ENCODE results near the gene MYRIP. TPM values are rescaled to one million over a fixed set of nuclear protein-coding genes. Genes with fewer than 3 reads are reported as not detected.

MYRIP gene
- total and polyA plus RNA-seq, 10 of the 15 experiments (the other 5 are each of a cell fraction or from before 2014, with no cell fraction given): 0.03 to 0.08 (median 0.04) TPM; not detected in 6

DNA sequence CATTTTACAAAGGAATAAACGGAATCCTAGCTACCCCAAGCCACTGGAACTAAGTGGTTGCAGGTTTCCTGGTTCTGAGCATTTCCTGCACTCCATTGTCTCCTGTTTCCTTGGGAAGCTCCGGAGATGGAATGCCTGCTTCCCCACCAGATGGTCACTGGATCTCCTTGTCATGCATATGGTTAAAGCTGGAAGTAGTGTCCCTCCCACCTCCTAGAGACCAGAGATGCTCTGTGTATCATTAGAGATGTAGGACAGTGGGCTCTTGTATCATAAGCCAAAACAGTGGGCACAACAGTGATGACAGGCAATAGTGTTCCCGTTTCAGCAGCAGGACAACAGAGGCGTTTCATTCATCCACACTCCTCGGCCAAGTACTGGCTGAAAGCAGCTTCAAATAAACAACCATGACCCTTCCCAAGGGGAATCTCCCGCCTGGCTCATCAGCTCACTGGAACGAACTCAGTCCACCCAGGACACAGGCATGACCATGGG is 363.9 kb downstream of the MYRIP start:
- Histone ChIP-seq H3K9ac (ENCODE audit: control insufficient read depth, insufficient read depth, low read length) (no peak overlapping the region), H3K79me2 (ENCODE audit: control insufficient read depth, insufficient read depth, low read length) (no peaks in the 10 kb centered on the region), H3K4me2 (ENCODE audit: control insufficient read depth, insufficient read depth) (no peak overlapping the region), H3K36me3 (ENCODE audit: control insufficient read depth in 2 of 2, insufficient read depth in 2 of 2, low read length in 1 of 2) (no peaks in the 10 kb centered on the region), H4K20me1 (ENCODE audit: control insufficient read depth, insufficient read depth) (no peaks in the 10 kb centered on the region), H3K4me3 (no peak overlapping the region), H3K27me3 (replicated peaks in 1 of 2; ENCODE audit: control insufficient read depth in 2 of 2, insufficient read depth in 2 of 2, low read length in 1 of 2) (no peaks in the 10 kb centered on the region; a peak in 2 of 4 replicates), H3K9me3 (replicated peaks; ENCODE audit: control insufficient read depth, insufficient read depth, low read length) (no peaks in the 10 kb centered on the region), H2AFZ (ENCODE audit: control insufficient read depth, low read depth, low read length) (no peak overlapping the region), H3K4me1 (ENCODE audit: control insufficient read depth, insufficient read depth, low read length) (peaks cover 18% of the 10 kb centered on the region), H3K27ac (ENCODE audit: control insufficient read depth, insufficient read depth) (no peak overlapping the region)
- DNase-seq (ENCODE audit: low read depth, low spot score): no peak
- SMC1A ChIA-PET (ENCODE audit: uncharacterized antibody, unreplicated experiment): interaction anchor here (1.2 kb wide), 1 partner anchor 18 kb away, joined by 6 read pairs; no protein-coding TSS in a partner anchor
- RAD21 ChIA-PET (ENCODE audit: unreplicated experiment): no interaction called here
- no peak for TF ChIP-seq IKZF1 (conservative IDR thresholded peaks at IDR 0.05)
- no peak for TF ChIP-seq RELA (IDR thresholded peaks at IDR 0.05; ENCODE audit: borderline replicate concordance, partially characterized antibody)
- TF ChIP-seq CHD2 (IDR thresholded peaks at IDR 0.05; ENCODE audit: borderline replicate concordance, low read depth, low read length): no peak
- no peak for TF ChIP-seq SREBF2 (IDR thresholded peaks at IDR 0.05; ENCODE audit: low read length)
- TF ChIP-seq SMC3 (IDR thresholded peaks at IDR 0.05; ENCODE audit: borderline replicate concordance, low read length): no peak
- TF ChIP-seq CBFB (IDR thresholded peaks at IDR 0.05; ENCODE audit: low read depth): no peak
- TF ChIP-seq POLR2AphosphoS2 (IDR thresholded peaks at IDR 0.05; ENCODE audit: low read depth, low read length): no peak
- TF ChIP-seq STAT3 (IDR thresholded peaks at IDR 0.05; ENCODE audit: low read depth, low read length): no peak
- WGBS (ENCODE audit: insufficient coverage, insufficient replicate concordance, low lambda C conversion rate, missing lambda C conversion rate): 34% methylated on average over 7 of the region's 7 CpGs
- no peak for FAIRE-seq
- POLR2A ChIA-PET: no interaction called here
- in situ Hi-C loops (cut with MboI): loop anchor here (10.0 kb wide), 1 partner anchor 358 kb away; no protein-coding TSS in a partner anchor
- intact Hi-C loops (cut with micrococcal nuclease; ENCODE audit: unreplicated experiment): loop anchor here (10.0 kb wide), 1 partner anchor 728 kb away; no protein-coding TSS in a partner anchor
- BruUV-seq (replicated peaks): no TSS peak
- ATAC-seq: no peak
- CTCF ChIA-PET: interaction anchor here (0.5 to 1.7 kb wide), 4 partner anchors 9 to 718 kb away, joined by 3 to 7 read pairs (median 4); no protein-coding TSS in a partner anchor

Data from GM12878 (cell line).